Heart right ventricle (tissue), 16 donors: ENCODE data around the gene PFKL. TPM values are rescaled to one million over a fixed set of nuclear protein-coding genes. Genes with fewer than 3 reads are reported as not detected.

Experiments
- ATAC-seq, 8 donors: fragments of 200-7000 bp; cut with Tn5 transposase; one replicate each; pipeline ENCODE4 v1.9.1; 2020; ENCODE audit warnings: mild to moderate bottlenecking in 8 of 8, moderate library complexity in 8 of 8, moderate number of reproducible peaks in 1 of 8
- DNase-seq, 2 donors: peaks; one replicate each; pipeline ENCODE4 v3.0.0-alpha.2; 2020
- H3K27ac ChIP-seq, 10 donors: fragments of 200-600 bp; sonication (generic) in 2 of 10; one replicate each; pipeline versions ENCODE4 v1.5.0 to v1.8.0; 2020 to 2022; ENCODE audit warnings: mild to moderate bottlenecking in 3 of 10
- H3K27me3 ChIP-seq, 7 donors: fragments of 200-600 bp; one replicate each; pipeline ENCODE4 v1.8.0; 2021 to 2022; ENCODE audit warnings: mild to moderate bottlenecking in 2 of 7
- H3K36me3 ChIP-seq, 9 donors: fragments of 200-600 bp; sonication (generic) in 1 of 9; one replicate each; pipeline versions ENCODE4 v1.5.0 to v1.8.0; 2020 to 2022; ENCODE audit warnings: mild to moderate bottlenecking in 2 of 9
- H3K4me1 ChIP-seq, 9 donors: fragments of 200-600 bp; sonication (generic) in 1 of 9; one replicate each; pipeline versions ENCODE4 v1.5.0 to v1.8.0; 2020 to 2022; ENCODE audit warnings: mild to moderate bottlenecking in 4 of 9
- H3K4me3 ChIP-seq, 10 donors: fragments of 200-600 bp; sonication (generic) in 2 of 10; one replicate each; pipeline versions ENCODE4 v1.5.0 to v1.8.0; 2020 to 2022; ENCODE audit warnings: mild to moderate bottlenecking in 7 of 10, moderate library complexity in 2 of 10
- H3K9me3 ChIP-seq, 11 donors: fragments of 200-600 bp in 10 of 11; sonication (generic) in 2 of 11; one replicate each; pipeline versions ENCODE4 v1.5.0 to v1.8.0; 2013 to 2022; ENCODE audit warnings: mild to moderate bottlenecking in 2 of 11, control low read depth in 1 of 11, moderate library complexity in 1 of 11
- CTCF ChIP-seq, 9 donors: fragments of 200-600 bp; sonication (generic) in 2 of 9; IDR thresholded peaks; one replicate each; pipeline versions ENCODE4 v1.5.0 to v1.8.0; 2021 to 2022; ENCODE audit warnings: antibody characterized with exemption in 9 of 9, mild to moderate bottlenecking in 5 of 9, moderate library complexity in 1 of 9
- WGBS, 2 donors: extraction: QIAGEN DNeasy Blood & Tissue Kit; methylation state at CpG; one replicate each; pipeline ENCODE4 v1.1.7; 2013; ENCODE audit warnings: inconsistent platforms in 1 of 2; 5-methylcytosine and 5-hydroxymethylcytosine counted together
- intact Hi-C, 10 donors: fragments of 100-400 bp; cut with DNase I; formaldehyde crosslinking; loops; one replicate each; pipeline versions ENCODE4 v1.11.1 to v1.14.2; 2022
- long read RNA-seq, 3 donors: library from polyadenylated mRNA; unstranded; transcript quantifications; one replicate each; pipeline ENCODE4 v2.0.0, GENCODE V29; 2020 to 2021
- polyA plus RNA-seq, 2 donors: library from polyadenylated mRNA; stranded (reverse); fragments of 200-250 nt; gene quantifications; one replicate each; pipeline ENCODE4 v1.2.3, GENCODE V29; 2013
- total RNA-seq, 10 donors: library from RNA; stranded (reverse); fragmentation: NEBNext Ultra II Directional in 3 of 10; extraction: Animal tissue kit (Norgen Biotek cat#: 25700) in 3 of 10; gene quantifications; one replicate each; pipeline versions ENCODE4 v1.2.1 to v1.2.4, GENCODE V29; 2021 to 2023
- donor health status: Arrhythmogenic right ventricular cardiomyopathy.
- donor health status: ischemic (EF 13 %, LVEDD 7.1; RV severe dilation, severe dysfunction).
- donor health status: healthy with polysubstance abuse.
- donor health status: DM: no; HTN: yes; CAD: no.
- donor health status: DM: no; HTN: no; CAD: no.
- donor health status: ischemic (EF 25% LVEDD 6.9; RV normal size, moderate dysfunction).
- donor health status: ischemic (EF 25% LVEDD 5.7; RV mildly dilated, moderate dysfunction).
- donor health status: healthy.
- donor health status: DM: yes; HTN: yes; CAD: no.
- donor health status: Ischemic cardiomyopathy.
- donor health status: ischemic (EF 35%, LVEDD 5.7; RV mildly dilated, moderate dysfunction).
- donor health status: nonischemic (EF 11% LVEDD 7.7; RV severe dilation, severe dysfunction).
- donor health status: DM: yes; HTN: yes; CAD: no.
- donor health status: PGD.
- donor health status: ischemic (EF 29% LVEDD 5.4; RV normal size, mild dysfunction).
- donor health status: nonischemic (EF 23%, LVEDD 6.1; RV moderate dilation, normal function).

PFKL gene
- 10 to 100 TPM; 34.7 to 84.4 (median 43.8) TPM for total RNA-seq
- polyA plus RNA-seq = 10 to 100 TPM; 42.6 to 56.9 TPM
- long read RNA-seq, donor 1, transcript PFKL-201 (22 exons, 2,912 nt) = major isoform, 130 of 294 reads
- long read RNA-seq, donor 1, partial matches to known transcripts = 74 of 294 reads
- long read RNA-seq, donor 1, other reads (novel, unspliced or antisense) = 85 of 294 reads
- long read RNA-seq, donor 2, transcript PFKL-201 (22 exons, 2,912 nt) = major isoform, 159 of 317 reads
- long read RNA-seq, donor 2, partial matches to known transcripts = 63 of 317 reads
- long read RNA-seq, donor 2, other reads (novel, unspliced or antisense) = 94 of 317 reads
- long read RNA-seq, donor 3, transcript PFKL-201 (22 exons, 2,912 nt) = major isoform, 165 of 369 reads
- long read RNA-seq, donor 3, partial matches to known transcripts = 133 of 369 reads
- long read RNA-seq, donor 3, other reads (novel, unspliced or antisense) = 67 of 369 reads

- WGBS, 2 donors = 1% methylated on average over 65 to 93 of the region's 94 CpGs
- ATAC-seq (peak; percentile 45 to 80 (median 53)), DNase-seq (peak; percentile 68 to 79)
- intact Hi-C loops = loop anchor here in 3 of 10 donors (2.0 to 10.0 kb wide), 3 partner anchors 37 to 285 kb away; partner anchors contain the start of genes CFAP410 (in 2 of the 3) and TRAPPC10 (in 1 of the 3)
- Histone ChIP-seq H3K9me3 (no peaks in the 10 kb centered on the region), H3K27ac (peak within 1 kb of the TSS; percentile 83 to 98 (median 94)), H3K4me3 (peak within 1 kb of the TSS; percentile 56 to 92 (median 78)), H3K27me3 (no peaks in the 10 kb centered on the region), H3K4me1 (peaks cover 42 to 73% (median 63%) of the 10 kb centered on the region in 9 donors), H3K36me3 (no peaks in the 10 kb centered on the region)
- TF ChIP-seq CTCF (IDR thresholded peaks at IDR 0.05) = no peak
Measured at GRCh38 chr21:44299458-44300261, at the start of gene PFKL. PFKL (plus strand) TSS chr21:44300053; CDS start chr21:44300106, 53 bp downstream.

DNA sequence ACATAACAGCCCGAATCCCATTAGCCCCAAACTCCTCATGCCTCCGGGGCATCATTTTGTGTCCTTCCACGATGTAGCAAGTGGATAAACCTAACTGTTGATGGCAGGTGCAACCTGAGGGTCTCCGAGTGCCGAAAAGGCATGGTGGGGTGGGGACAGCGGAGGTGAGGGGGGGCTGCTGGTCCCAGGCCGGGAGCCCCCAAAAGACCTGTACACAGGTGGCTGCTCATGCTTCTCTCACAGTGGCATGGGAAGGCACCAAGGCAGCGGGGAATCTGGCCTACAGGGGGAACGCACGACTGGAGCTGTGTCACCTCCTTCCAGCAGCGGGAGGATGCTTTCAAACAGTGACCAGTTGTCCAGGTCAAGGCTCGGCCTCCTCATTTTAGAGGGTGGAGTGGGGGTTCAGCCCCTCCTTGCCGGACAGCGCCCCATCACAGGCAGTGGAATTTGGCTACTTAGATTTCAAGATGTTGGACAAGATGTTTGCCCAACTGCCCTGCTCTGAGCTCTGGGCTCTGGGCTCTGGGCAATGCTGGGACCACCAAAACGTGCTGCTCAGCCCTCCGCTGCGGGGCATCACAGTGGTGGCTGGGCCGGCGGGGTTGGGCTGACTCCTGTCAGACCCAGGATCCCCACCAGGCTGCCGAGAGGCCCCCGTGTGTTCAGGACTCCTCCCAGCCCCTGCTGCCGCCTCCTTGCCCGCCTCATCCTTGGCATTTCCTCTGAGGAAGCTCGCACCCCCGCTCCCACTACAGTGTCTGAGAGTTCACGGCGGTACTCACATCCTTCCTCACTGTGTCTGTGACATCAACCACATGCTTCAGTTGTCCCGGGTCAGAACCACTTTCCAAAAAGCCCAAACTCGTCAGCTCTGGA lies 45.8 kb upstream of the PFKL start:
- intact Hi-C loops = no loop called here
- no peaks in the 10 kb centered on the region for H3K9me3 ChIP-seq
- no peak overlapping the region for H3K27ac ChIP-seq
- peaks cover 0 to 6% (median 0%) of the 10 kb centered on the region in 9 donors for H3K4me1 ChIP-seq
- ATAC-seq (peak in 2 of 8 donors; percentile 28 to 35), DNase-seq (peak in 1 of 2 donors; percentile 2)
- peaks cover 0 to 8% (median 0%) of the 10 kb centered on the region in 7 donors for H3K27me3 ChIP-seq
- H3K4me3 ChIP-seq = no peak overlapping the region
- no peaks in the 10 kb centered on the region for H3K36me3 ChIP-seq
- WGBS, 2 donors = 70 to 72% methylated on average over 29 of the region's 29 CpGs
- TF ChIP-seq CTCF (IDR thresholded peaks at IDR 0.05) = no peak

DNA sequence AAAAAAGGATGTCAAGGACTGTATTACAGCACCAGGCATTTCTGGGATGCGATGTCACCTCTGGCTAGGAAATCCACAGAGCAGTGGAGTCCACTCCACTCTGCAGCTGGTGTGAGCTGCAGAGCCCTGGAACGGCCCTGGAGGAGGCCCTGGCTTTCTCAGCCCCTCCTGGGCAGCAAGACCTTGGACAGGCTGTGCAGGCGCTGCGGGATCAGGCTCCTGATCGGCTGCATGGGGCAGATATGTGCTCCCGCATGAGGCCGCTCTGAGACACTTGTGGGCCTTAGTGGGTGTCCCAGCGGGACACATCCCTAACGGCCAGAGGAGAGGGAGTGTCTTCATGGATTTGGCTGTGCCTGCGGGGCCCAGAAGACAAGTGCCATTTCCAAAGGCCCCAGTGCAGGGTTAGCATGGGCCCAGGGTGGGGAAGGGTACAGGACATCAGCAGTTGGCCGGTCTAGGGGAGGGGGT lies 44.3 kb upstream of the PFKL start:
- Histone ChIP-seq H3K9me3 (peaks cover 0 to 10% (median 0%) of the 10 kb centered on the region in 11 donors), H3K36me3 (no peaks in the 10 kb centered on the region), H3K27me3 (peaks cover 0 to 8% (median 0%) of the 10 kb centered on the region in 7 donors), H3K27ac (no peak overlapping the region), H3K4me3 (no peak overlapping the region), H3K4me1 (peaks cover 0 to 6% (median 0%) of the 10 kb centered on the region in 9 donors)
- no peak for ATAC-seq
- intact Hi-C loops = no loop called here
- DNase-seq = no peak
- WGBS, 2 donors = 80 to 82% methylated on average over 11 of the region's 11 CpGs
- TF ChIP-seq CTCF (IDR thresholded peaks at IDR 0.05) = no peak
